Middle frontal gyrus (tissue), 1 donor: Measurements from ENCODE around the gene IGFBPL1.
"Not testable (repeated sequence)": the region's sequence is repeated elsewhere in the genome, so short reads cannot be mapped to it uniquely, and the experiment has no call there.

Source experiments
- DNase-seq: peaks from one replicate; pipeline ENCODE4 v3.0.0-alpha.2; 2015; ENCODE audit warnings: low spot score; ENCODE audit errors: extremely low spot score

The IGFBPL1 gene

DNA sequence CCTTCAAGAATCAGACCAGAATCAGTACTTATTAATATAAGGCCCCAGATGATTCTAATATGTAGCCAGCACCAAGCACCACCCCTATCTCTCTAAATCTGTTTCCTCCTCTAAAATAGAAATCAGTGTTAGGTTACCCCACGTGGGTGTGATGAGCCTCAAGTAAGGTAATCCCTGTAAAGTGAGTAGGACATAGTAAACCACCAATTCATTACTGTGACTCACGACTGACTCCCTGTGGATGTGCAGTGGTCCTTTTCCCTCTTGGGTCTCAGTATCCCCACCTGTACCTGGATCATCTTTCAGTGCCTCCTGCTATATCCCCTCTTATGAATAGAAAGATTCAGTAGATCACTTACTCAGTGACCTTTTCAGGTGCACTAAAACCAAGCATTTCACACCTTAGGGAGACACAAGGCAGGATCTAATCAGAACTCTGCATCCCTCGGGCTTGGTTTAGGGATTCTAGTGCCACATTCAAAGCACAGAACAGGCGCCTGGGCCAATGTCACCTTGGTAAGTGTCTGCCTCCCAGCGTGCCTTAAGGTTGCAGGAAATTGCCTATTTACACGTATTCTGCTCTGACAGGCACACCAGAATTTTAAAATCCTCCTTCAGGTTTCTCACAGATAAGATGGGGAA, 43.9 kb downstream of the IGFBPL1 start:
- no peak for DNase-seq

DNA sequence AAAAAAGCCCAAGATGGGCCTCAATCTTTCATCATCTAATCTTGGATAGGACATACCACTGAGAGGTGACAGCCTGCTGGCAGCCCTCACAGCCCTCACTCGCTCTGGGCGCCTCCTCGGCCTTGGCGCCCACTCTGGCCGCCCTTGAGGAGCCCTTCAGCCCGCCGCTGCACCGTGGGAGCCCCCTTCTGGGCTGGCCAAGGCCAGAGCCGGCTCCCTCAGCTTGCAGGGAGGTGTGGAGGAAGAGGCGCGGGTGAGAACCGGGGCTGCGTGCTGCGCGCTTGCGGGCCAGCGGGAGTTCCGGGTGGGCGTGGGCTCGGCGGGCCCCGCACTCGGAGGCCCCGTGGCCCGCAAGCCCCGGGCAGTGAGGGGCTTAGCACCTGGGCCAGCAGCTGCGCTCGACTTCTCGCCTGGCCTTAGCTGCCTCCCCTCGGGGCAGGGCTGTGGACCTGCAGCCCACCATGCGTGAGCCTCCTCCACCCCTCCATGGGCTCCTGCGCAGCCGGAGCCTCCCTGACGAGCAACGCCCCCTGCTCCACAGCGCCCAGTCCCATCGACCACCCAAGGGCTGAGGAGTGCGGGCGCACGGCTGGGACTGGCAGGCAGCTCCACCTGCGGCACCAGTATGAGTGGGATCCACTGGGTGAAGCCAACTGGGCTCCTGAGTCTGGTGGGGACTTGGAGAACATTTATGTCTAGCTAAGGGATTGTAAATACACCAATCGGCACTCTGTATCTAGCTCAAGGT, 46.7 kb downstream of the IGFBPL1 start:
- not testable (repeated sequence) for DNase-seq

DNA sequence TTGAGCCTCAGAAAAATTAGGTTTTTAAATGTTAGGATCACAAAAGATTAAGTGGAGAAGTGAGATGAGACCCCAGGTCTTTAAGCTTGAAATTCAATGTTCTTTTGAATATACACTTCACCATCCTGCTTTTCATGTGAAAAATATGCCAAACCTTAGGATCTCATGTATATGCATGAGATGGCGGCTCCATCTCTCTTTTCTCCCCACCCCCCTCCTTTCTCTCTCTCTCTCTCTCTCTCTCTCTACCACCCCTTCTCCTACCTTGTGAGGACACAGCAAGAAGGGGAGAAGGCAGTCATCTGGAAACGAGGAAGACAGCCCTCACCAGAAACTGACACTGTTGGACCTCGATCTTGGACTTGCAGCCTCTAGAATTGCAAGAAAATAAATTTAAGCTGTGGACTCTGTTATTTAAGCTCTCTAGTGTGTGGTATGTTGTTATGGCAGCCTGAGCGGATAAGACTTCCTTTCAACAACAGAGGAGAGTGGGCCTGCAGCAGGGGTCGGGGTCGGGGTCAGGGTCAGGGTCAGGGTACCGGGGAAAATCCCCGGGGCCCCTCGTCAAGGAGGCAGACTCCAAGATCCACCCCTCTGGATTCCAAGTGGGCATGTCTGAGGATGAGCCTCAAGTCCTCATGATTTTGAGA, 48.1 kb downstream of the IGFBPL1 start:
- no peak for DNase-seq

GRCh38 chr9:38375572-38375963, 48.7 kb downstream of the IGFBPL1 start:
- no peak for DNase-seq

- DNase-seq = no peak
Measured at GRCh38 chr9:38374847-38375571, 49.2 kb downstream of the IGFBPL1 start.

- DNase-seq = no peak
Measured at GRCh38 chr9:38373679-38374078, 50.6 kb downstream of the IGFBPL1 start.

DNA sequence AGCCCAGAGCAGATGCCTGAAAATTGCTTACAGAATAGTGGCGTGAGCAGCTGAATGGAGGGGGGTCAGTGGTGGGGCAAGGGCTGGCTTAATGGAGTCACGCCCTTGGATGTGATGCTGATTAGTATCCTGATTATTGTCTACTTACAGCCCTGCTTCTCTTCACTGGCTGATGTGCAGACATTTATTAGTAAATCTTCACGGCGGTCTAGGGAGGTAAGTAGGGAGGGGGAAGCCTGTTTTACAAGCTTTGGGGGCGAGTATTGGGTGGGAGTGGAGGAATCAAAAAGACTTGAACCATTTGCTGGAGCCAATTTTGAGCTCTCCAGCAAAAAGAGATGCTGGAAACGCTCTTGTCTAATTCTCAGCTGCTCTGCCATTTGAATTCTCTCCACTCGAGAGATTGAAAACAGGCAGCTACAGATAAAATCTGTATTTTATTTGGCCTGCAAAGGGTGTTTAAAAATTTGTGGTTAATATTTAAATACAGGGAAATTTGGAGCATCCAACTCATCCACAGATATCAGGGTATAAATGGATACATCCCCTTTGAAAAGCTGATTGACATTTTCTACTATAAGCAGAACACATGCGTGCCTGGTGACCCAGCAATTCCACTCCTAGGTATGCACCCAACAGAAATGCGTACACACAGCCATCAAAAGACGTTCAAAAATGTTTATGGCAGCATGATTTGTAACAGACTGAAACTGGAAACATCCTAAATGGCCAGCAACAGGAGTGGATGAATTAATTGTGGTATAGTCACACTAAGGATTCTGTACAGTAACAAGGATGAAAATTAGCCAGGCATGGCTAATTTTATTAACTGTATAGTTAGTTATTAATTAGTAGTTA, 51.3 kb downstream of the IGFBPL1 start:
- DNase-seq = no peak

- DNase-seq = no peak
Measured at GRCh38 chr9:38371495-38371894, 52.8 kb downstream of the IGFBPL1 start.

DNA sequence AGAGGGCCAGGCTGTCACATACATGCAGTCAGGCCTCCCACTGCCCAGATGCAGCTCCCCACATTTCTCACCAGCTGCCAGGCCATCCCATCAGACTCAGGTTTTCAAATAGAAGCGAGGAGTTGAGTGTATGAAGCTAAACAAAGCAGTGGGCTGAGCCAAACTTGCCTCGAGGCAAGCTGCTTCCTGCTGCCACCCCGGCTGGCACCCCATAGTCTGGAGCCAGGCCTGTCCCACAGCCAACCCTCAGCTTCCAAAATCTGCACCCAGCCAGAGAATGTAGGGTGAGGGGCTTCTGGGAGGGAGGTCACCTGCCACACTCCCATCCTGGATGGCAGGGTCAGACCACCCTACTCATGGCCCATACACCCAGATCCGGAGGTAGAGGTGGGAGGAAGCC, 54.1 kb downstream of the IGFBPL1 start:
- no peak for DNase-seq

DNA sequence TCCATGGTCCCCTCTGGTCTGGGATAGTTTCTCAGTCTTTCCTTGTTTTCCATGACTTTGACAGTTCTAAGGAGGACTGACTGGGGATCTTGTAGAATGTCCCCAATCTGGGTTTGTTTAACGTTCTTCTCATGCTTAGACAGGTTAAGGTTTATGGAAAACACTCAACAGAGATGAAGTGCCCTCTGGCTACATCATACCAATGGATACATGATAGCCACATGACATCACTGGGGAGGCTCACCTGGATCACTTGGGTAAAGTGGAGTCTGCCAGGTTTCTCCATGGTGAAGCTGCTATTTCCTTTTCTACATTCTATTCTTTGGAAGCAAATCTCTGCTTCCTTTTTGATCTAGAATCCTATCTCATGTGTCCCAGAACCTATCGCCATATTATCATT, 55.5 kb downstream of the IGFBPL1 start:
- no peak for DNase-seq

DNA sequence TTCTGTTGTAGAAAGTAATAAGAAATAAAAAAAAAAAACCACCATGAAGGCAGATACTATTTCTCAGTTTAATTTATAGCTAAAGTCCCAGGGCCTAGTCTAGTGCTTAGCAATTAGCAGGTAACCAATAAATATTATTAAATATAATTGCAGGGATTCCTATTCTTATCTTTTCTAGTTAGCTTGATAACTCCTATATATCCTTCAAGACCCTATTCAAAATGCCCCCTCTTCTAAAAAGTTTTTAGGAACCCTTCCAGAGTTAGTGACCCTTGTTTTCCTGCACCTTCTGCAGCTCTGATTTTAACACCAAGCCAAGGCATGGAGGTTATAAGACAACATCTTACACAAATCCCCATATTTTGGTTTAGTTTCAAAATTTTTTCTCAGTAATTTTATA, 56.4 kb downstream of the IGFBPL1 start:
- no peak for DNase-seq

GRCh38 chr9:38363589-38363925, 60.7 kb downstream of the IGFBPL1 start:
- no peak for DNase-seq

GRCh38 chr9:38362852-38363588, 61.2 kb downstream of the IGFBPL1 start:
- peak; percentile 61 for DNase-seq

DNA sequence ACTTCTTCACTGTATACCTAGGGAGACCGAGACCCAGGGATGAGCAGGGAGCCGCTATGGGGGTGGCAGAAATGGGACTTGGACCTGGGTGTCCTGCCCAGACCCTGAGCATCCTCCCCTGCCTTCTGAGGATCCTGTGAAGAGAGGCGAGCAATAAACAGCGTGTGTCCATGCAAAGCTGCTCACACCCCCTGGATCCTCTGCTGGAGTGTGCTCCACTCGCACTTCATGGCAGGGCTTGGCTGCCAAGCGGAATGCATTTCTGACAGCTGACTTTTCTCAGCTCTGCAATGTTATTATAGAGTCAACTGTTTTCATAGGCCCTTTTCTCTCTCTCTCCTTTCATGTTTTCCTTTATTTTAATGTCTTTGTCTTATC, 62.8 kb downstream of the IGFBPL1 start:
- DNase-seq = no peak

- no peak for DNase-seq
Measured at GRCh38 chr9:38360839-38361472, 63.3 kb downstream of the IGFBPL1 start.

DNA sequence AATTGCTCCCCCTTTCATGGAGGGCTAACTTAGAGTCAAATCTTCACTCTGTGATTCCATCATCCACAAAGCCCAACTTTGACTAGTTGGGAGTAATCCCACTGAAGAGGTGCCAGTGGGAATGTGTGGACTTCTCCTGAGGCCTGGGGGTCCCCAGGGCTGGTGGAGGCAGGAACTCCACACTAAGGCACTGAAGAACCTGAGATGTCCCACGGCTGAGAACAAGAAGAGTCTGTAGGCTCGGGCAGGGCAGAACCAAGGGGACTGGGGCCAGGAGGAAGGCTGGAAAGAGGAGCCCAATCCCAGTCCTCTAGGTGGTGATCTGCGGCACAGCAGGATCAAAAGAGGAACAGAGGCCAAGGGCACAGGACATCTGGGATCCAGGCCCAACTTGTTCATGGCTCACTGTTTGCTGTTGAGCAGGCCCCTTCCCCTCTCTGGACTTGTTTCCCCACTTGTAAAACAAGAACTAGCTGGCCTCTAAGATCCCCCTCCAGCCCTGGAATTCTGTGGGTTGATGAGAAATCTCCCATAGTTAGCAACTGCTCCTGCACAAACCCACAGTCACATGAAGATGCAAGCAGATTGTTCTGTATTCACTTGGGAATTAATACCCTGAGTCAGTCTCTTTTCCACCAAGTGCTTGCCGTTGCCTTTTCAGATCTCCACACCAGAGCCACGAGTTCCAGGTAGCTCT, 64.4 kb downstream of the IGFBPL1 start:
- no peak for DNase-seq

GRCh38 chr9:38359297-38359653, 65.0 kb downstream of the IGFBPL1 start:
- DNase-seq = no peak

- no peak for DNase-seq
Measured at GRCh38 chr9:38358390-38359296, 65.6 kb downstream of the IGFBPL1 start.
